ENCODE data around the gene AJUBA. TPM values are rescaled to one million over a fixed set of nuclear protein-coding genes. Genes with fewer than 3 reads are reported as not detected.

Gene AJUBA
- total RNA-seq, 1 donor from 2014 or later = 146 TPM

GRCh38 chr14:22981876-22982476 is 375 bp downstream of the AJUBA start:
- TF ChIP-seq CTCF (IDR thresholded peaks at IDR 0.05; ENCODE audit: insufficient read depth, low read depth, low read length) (no peak), EZH2 (IDR thresholded peaks at IDR 0.05; ENCODE audit: insufficient read depth, low read length) (no peak)
- Mint-ChIP-seq H3K36me3 (ENCODE audit: low read depth, unreplicated experiment) (peaks cover 15% of the 10 kb centered on the region), H3K27me3 (ENCODE audit: low read depth, unreplicated experiment) (no peaks in the 10 kb centered on the region), H3K4me3 (ENCODE audit: unreplicated experiment) (no peak overlapping the region), H3K4me1 (ENCODE audit: low read depth, unreplicated experiment) (peaks cover 31% of the 10 kb centered on the region), H3K9me3 (ENCODE audit: unreplicated experiment) (no peaks in the 10 kb centered on the region), H3K27ac (ENCODE audit: unreplicated experiment) (peak overlapping the region; percentile 70)
- FAIRE-seq (no peak), DNase-seq (ENCODE audit: low read depth) (no peak)
- H3K79me2 ChIP-seq (ENCODE audit: insufficient read depth, low read length) = peaks cover 54% of the 10 kb centered on the region
- peaks cover 40% of the 10 kb centered on the region for H3K4me1 ChIP-seq (ENCODE audit: insufficient read depth, low read length)
- H3K9ac ChIP-seq (ENCODE audit: low read length) = peak overlapping the region; percentile 81
- H3K4me3 ChIP-seq (ENCODE audit: insufficient read depth, low read depth, low read length) = peak overlapping the region; percentile 73
- peak overlapping the region; percentile 74 for H3K27ac ChIP-seq (ENCODE audit: low read depth, low read length)
- no peaks in the 10 kb centered on the region for H3K36me3 ChIP-seq (ENCODE audit: insufficient read depth, low read length)
- H3K4me2 ChIP-seq (ENCODE audit: low read length) = peak overlapping the region; percentile 97
- H3K27me3 ChIP-seq (ENCODE audit: insufficient read depth, low read length) = no peaks in the 10 kb centered on the region
- H4K20me1 ChIP-seq (ENCODE audit: insufficient read depth, low read length) = peaks cover 32% of the 10 kb centered on the region
- H3K9me3 ChIP-seq (ENCODE audit: insufficient read depth, low read depth, low read length) = no peaks in the 10 kb centered on the region
- H2AFZ ChIP-seq (ENCODE audit: low read depth, low read length) = peak overlapping the region; percentile 95

- TF ChIP-seq CTCF (IDR thresholded peaks at IDR 0.05; ENCODE audit: insufficient read depth, low read depth, low read length) = no peak
- TF ChIP-seq EZH2 (IDR thresholded peaks at IDR 0.05; ENCODE audit: insufficient read depth, low read length) = no peak
- H3K36me3 Mint-ChIP-seq (ENCODE audit: low read depth, unreplicated experiment) = peaks cover 16% of the 10 kb centered on the region
- peak overlapping the region; percentile 73 for H3K4me3 ChIP-seq (ENCODE audit: insufficient read depth, low read depth, low read length)
- peak overlapping the region; percentile 74 for H3K27ac ChIP-seq (ENCODE audit: low read depth, low read length)
- H3K79me2 ChIP-seq (ENCODE audit: insufficient read depth, low read length) = peaks cover 54% of the 10 kb centered on the region
- no peaks in the 10 kb centered on the region for H3K27me3 Mint-ChIP-seq (ENCODE audit: low read depth, unreplicated experiment)
- H4K20me1 ChIP-seq (ENCODE audit: insufficient read depth, low read length) = peaks cover 37% of the 10 kb centered on the region
- H3K4me1 ChIP-seq (ENCODE audit: insufficient read depth, low read length) = peaks cover 47% of the 10 kb centered on the region
- FAIRE-seq (no peak), DNase-seq (ENCODE audit: low read depth) (no peak)
- H3K4me1 Mint-ChIP-seq (ENCODE audit: low read depth, unreplicated experiment) = peaks cover 38% of the 10 kb centered on the region
- H3K36me3 ChIP-seq (ENCODE audit: insufficient read depth, low read length) = peaks cover 1% of the 10 kb centered on the region
- H3K27me3 ChIP-seq (ENCODE audit: insufficient read depth, low read length) = no peaks in the 10 kb centered on the region
- no peaks in the 10 kb centered on the region for H3K9me3 Mint-ChIP-seq (ENCODE audit: unreplicated experiment)
- peak overlapping the region; percentile 42 for H3K27ac Mint-ChIP-seq (ENCODE audit: unreplicated experiment)
- H3K4me3 Mint-ChIP-seq (ENCODE audit: unreplicated experiment) = peak overlapping the region; percentile 86
- peak overlapping the region; percentile 97 for H3K4me2 ChIP-seq (ENCODE audit: low read length)
- H3K9ac ChIP-seq (ENCODE audit: low read length) = peak overlapping the region; percentile 81
- no peaks in the 10 kb centered on the region for H3K9me3 ChIP-seq (ENCODE audit: insufficient read depth, low read depth, low read length)
- H2AFZ ChIP-seq (ENCODE audit: low read depth, low read length) = peak overlapping the region; percentile 95
These were observed 1.1 kb downstream of the AJUBA start for GRCh38 chr14:22981090-22981875.
